Right lobe of liver (tissue), 6 donors: ENCODE results near the gene PPP1R2. TPM values are rescaled to one million over a fixed set of nuclear protein-coding genes. Genes with fewer than 3 reads are reported as not detected.

ENCODE experiments used
- ATAC-seq, 4 donors: fragments of 200-7000 bp; cut with Tn5 transposase; one replicate each; pipeline ENCODE4 v1.9.1; 2020; ENCODE audit warnings: mild to moderate bottlenecking in 4 of 4, moderate library complexity in 4 of 4
- DNase-seq, 3 donors: peaks; one replicate each; pipeline ENCODE4 v3.0.0-alpha.2; 2020
- H3K27ac ChIP-seq, 3 donors: fragments of 200-600 bp; one replicate each; pipeline ENCODE4 v1.8.0; 2022
- H3K27me3 ChIP-seq, 2 donors: fragments of 200-600 bp; one replicate each; pipeline ENCODE4 v1.8.0; 2022
- H3K36me3 ChIP-seq, 4 donors: fragments of 200-600 bp; sonication (generic) in 1 of 4; one replicate each; pipeline versions ENCODE4 v1.5.1 to v1.8.0; 2017 to 2022; ENCODE audit warnings: control low read depth in 1 of 4
- H3K4me1 ChIP-seq, 4 donors: fragments of 200-600 bp; sonication (generic) in 1 of 4; one replicate each; pipeline versions ENCODE4 v1.5.1 to v1.8.0; 2017 to 2022; ENCODE audit warnings: control low read depth in 1 of 4
- H3K4me3 ChIP-seq, 3 donors: fragments of 200-600 bp; one replicate each; pipeline ENCODE4 v1.8.0; 2022
- H3K9me3 ChIP-seq, 4 donors: fragments of 200-600 bp; sonication (generic) in 1 of 4; one replicate each; pipeline versions ENCODE4 v1.5.1 to v1.8.0; 2017 to 2022; ENCODE audit warnings: control low read depth in 1 of 4
- POLR2A ChIP-seq: fragments of 450-650 bp; IDR thresholded peaks from one replicate; pipeline ENCODE4 v1.6.1; 2017; ENCODE audit warnings: antibody characterized with exemption, mild to moderate bottlenecking
- WGBS: methylation state at CpG from one replicate; pipeline ENCODE4 v1.1.6; 2018; ENCODE audit warnings: low coverage, low lambda C conversion rate; ENCODE audit not compliant: insufficient coverage; ENCODE audit errors: missing lambda C conversion rate; 5-methylcytosine and 5-hydroxymethylcytosine counted together
- intact Hi-C, 2 donors: fragments of 100-400 bp; cut with DNase I; formaldehyde crosslinking; loops; one replicate each; pipeline versions ENCODE4 v1.11.2 to v1.14.1; 2022
- total RNA-seq, 6 experiments: library from RNA; depleted of rRNA in 2 of 6; stranded (reverse); fragments of >200 nt in 2 of 6; fragmentation: NEBNext Ultra II Directional in 3 of 6; extraction: Animal tissue kit (Norgen Biotek cat#: 25700) in 3 of 6; gene quantifications; one replicate each; pipeline versions ENCODE4 v1.1.0 to v1.2.4, GENCODE V29; 2016 to 2023
- TF ChIP-seq, protein P1 (sequence below), 4 donors: fragments of 200-600 bp in 3 of 4; fragments of 450-650 bp in 1 of 4; IDR thresholded peaks; one replicate each; pipeline versions ENCODE4 v1.5.1 to v1.8.0; 2016 to 2022; ENCODE audit warnings: antibody characterized with exemption in 4 of 4, mild to moderate bottlenecking in 2 of 4
- donor health status: DM: no; HTN: yes; CAD: no.
- donor health status: DM: no; HTN: no; CAD: no.
- donor health status: DM: no; HTN: no; CAD: no.
- donor health status: DM: no; HTN: yes; CAD: no.
- donor health status: DM: no; HTN: yes; CAD: no.

Gene PPP1R2
- total RNA-seq, 6 experiments from 2014 or later, result 10.3 to 25.4 (median 14.9) TPM

DNA sequence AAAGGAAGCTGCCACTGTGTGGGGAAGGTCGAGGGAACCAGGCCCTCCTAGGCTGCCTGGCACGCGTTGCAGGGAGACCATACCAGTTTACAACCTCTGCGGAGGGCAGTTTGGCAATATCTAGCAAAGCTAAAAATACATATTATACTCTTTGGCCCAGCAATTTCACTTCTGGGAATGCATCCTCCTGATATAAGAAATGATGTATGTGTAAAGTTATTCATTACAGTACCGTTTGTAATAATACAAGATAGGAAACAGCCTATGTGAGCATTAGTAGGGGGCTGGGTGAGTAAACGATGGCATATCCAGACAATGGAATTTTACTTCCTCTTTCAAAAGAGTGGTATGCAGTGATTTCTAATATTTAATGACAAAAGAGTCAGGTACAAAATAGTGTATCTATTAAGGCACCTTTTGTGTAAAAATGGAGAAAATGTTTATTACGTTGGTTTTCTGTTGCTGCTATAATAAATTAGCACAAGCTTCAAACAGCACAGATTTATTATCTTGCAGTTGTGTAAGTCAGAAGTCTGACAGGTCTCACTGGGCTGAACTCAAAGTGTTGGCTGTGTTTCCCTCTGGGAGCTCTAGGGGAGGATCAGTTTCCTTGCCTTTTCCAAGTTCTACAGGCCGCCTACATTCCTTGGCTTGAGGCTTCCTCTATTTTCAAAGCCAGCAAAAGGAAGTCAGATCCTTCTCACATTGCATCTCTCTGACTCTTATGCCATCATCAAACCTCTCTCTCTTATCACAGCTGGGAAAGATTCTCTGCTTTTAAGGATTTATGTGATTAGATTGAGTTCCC, 31.6 kb upstream of the PPP1R2 start:
- H3K27ac ChIP-seq, result no peak overlapping the region
- H3K36me3 ChIP-seq, result no peaks in the 10 kb centered on the region
- DNase-seq (no peak), ATAC-seq (no peak)
- H3K4me3 ChIP-seq, result no peak overlapping the region
- intact Hi-C loops, result no loop called here
- WGBS, result 69% methylated on average over 8 of the region's 8 CpGs
- TF ChIP-seq, protein P1, sequence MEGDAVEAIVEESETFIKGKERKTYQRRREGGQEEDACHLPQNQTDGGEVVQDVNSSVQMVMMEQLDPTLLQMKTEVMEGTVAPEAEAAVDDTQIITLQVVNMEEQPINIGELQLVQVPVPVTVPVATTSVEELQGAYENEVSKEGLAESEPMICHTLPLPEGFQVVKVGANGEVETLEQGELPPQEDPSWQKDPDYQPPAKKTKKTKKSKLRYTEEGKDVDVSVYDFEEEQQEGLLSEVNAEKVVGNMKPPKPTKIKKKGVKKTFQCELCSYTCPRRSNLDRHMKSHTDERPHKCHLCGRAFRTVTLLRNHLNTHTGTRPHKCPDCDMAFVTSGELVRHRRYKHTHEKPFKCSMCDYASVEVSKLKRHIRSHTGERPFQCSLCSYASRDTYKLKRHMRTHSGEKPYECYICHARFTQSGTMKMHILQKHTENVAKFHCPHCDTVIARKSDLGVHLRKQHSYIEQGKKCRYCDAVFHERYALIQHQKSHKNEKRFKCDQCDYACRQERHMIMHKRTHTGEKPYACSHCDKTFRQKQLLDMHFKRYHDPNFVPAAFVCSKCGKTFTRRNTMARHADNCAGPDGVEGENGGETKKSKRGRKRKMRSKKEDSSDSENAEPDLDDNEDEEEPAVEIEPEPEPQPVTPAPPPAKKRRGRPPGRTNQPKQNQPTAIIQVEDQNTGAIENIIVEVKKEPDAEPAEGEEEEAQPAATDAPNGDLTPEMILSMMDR (IDR thresholded peaks at IDR 0.05), result no peak
- no peak for TF ChIP-seq POLR2A
- no peaks in the 10 kb centered on the region for H3K9me3 ChIP-seq
- no peaks in the 10 kb centered on the region for H3K4me1 ChIP-seq
- H3K27me3 ChIP-seq, result no peaks in the 10 kb centered on the region

DNA sequence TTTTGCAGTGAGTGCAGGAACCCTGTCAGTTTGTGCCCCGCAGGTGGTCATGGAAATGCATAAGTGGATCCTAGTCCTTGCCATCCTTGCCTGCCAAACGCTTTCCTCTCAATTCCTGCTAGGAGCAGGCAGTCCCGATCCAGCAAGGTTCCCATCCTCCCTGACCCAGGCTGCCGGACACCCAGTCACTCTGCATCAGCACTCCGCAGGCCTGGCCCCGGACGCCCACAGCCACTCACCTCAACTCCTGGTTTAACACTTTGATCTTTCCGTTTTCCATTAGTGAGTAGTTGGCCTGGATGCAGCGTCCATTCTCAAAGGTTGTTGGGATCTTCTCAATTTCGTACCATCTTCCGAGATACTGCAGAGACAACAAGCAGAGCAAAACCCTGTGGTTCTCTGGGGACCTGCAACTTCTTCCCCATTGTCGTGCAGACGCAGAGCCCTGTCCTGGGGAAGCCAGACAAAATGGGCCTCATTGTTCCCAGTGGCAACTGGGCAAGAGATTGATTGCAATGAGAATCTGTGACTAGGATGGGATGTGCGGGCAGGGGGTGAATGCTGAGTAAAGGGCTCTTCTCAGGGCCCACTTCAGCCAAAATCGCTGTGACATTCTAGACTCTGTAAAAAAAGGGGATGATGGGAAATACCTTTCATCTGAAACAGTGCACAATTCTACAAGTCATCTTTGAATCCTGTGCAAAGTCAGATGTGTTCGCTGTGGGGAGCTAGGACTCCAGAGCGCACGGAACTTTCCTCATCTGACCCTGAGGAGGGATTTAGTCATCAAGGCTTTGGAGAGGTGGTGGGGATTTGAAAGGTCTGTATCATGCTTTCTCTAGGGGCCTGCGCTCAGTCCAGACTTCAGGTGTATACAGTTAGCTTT, 30.7 kb upstream of the PPP1R2 start:
- intact Hi-C loops, result no loop called here
- TF ChIP-seq, protein P1 (IDR thresholded peaks at IDR 0.05), result no peak
- TF ChIP-seq POLR2A, result no peak
- Histone ChIP-seq H3K27ac (no peak overlapping the region), H3K9me3 (no peaks in the 10 kb centered on the region), H3K27me3 (no peaks in the 10 kb centered on the region), H3K4me3 (no peak overlapping the region), H3K36me3 (no peaks in the 10 kb centered on the region), H3K4me1 (no peaks in the 10 kb centered on the region)
- no peak for DNase-seq
- no peak for ATAC-seq
- 86% methylated on average over 13 of the region's 19 CpGs for WGBS

DNA sequence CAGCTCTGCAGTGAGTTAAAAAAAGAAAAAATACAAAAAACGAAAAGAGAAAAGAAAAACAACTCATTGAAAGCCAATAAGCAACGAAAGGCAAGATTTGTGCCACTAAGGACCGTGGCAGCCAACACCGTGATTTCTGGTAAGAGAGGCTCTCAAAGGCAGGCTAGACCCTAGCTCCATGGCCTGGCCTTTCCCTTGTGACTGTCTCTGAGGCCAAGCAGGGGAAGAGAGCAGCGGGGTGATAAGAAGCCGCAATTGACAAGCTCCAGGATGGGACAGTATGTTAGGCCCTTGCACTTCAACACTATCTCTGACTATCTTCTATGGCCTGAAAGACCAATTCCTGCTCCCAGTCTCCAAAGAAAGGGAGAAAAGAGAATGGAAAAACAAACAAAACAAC, 28.2 kb upstream of the PPP1R2 start:
- WGBS, result 84% methylated on average over 4 of the region's 6 CpGs
- ATAC-seq, result no peak
- Histone ChIP-seq H3K27ac (no peak overlapping the region), H3K27me3 (no peaks in the 10 kb centered on the region), H3K4me1 (no peaks in the 10 kb centered on the region), H3K4me3 (no peak overlapping the region), H3K36me3 (no peaks in the 10 kb centered on the region), H3K9me3 (no peaks in the 10 kb centered on the region)
- no peak for TF ChIP-seq POLR2A
- TF ChIP-seq, protein P1 (IDR thresholded peaks at IDR 0.05), result no peak
- no peak for DNase-seq
- intact Hi-C loops, result no loop called here

DNA sequence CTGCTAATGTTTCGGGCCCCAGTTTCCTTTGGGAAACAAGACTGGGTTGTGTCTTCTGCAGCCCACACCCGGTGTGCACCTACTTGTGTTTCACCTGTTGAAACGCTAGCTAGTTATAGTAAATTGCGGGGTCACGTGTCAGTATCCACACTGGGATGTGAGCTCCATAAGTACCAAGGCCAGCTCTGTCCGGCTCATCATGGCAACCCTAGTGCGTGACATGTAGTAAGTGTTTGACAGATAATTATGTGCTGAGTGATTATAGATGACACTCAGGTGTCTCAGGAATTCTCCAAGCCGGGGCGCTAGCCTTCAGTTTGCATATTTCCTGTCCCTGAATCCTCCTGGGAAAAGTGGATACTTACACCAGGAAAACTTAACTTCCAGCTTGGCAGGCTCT, 27.8 kb upstream of the PPP1R2 start:
- ATAC-seq (no peak), DNase-seq (no peak)
- Histone ChIP-seq H3K36me3 (no peaks in the 10 kb centered on the region), H3K4me3 (no peak overlapping the region), H3K4me1 (no peaks in the 10 kb centered on the region), H3K27ac (no peak overlapping the region), H3K9me3 (no peaks in the 10 kb centered on the region), H3K27me3 (no peaks in the 10 kb centered on the region)
- no peak for TF ChIP-seq POLR2A
- intact Hi-C loops, result no loop called here
- 84% methylated on average over 8 of the region's 9 CpGs for WGBS

DNA sequence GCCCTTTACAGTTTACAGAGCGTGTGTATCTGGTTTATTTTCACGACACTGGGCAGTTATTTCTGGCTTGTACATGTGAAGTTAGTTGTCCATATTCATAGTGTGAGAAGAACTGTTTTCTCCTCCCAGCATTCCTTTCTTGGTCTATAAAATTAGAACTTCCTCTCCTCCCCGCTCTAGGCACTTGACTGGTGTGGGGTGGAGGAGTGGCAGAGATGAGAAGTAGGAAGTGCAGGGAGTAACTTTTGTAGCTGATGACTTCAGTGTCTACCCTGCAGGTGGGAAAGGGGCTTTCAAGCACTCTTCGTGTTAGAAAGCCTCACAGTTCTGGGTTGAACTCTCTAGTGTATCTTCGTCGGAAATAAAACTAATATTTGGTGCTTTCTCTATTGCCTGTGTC, 27.2 kb upstream of the PPP1R2 start:
- no peak for TF ChIP-seq POLR2A
- TF ChIP-seq, protein P1 (IDR thresholded peaks at IDR 0.05), result no peak
- WGBS, result 76% methylated on average over 6 of the region's 6 CpGs

More for the DNA sequence above, 27.2 kb upstream of the PPP1R2 start:
- no peaks in the 10 kb centered on the region for H3K27me3 ChIP-seq
- DNase-seq (no peak), ATAC-seq (no peak)
- no peak overlapping the region for H3K4me3 ChIP-seq
- H3K27ac ChIP-seq, result no peak overlapping the region
- no peaks in the 10 kb centered on the region for H3K36me3 ChIP-seq
- intact Hi-C loops, result no loop called here
- H3K9me3 ChIP-seq, result no peaks in the 10 kb centered on the region
- no peaks in the 10 kb centered on the region for H3K4me1 ChIP-seq
